Esophagus muscularis mucosa (tissue), 3 donors: ENCODE data around the gene NECTIN4.
"Not testable (repeated sequence)": the region's sequence is repeated elsewhere in the genome, so short reads cannot be mapped to it uniquely, and the experiment has no call there.

Experiments
- CTCF ChIP-seq, 3 experiments: fragments of 200-600 bp in 2 of 3; fragments of 450-650 bp in 1 of 3; sonication (generic) in 2 of 3; IDR thresholded peaks; one replicate each; pipeline ENCODE4 v1.5.1; 2017 to 2019; ENCODE audit warnings: antibody characterized with exemption in 3 of 3, mild to moderate bottlenecking in 2 of 3, moderate library complexity in 1 of 3
- EP300 ChIP-seq: sonication (generic); formaldehyde crosslinking; IDR thresholded peaks from one replicate; pipeline ENCODE4 v1.6.1; 2017; ENCODE audit warnings: antibody characterized with exemption

DNA sequence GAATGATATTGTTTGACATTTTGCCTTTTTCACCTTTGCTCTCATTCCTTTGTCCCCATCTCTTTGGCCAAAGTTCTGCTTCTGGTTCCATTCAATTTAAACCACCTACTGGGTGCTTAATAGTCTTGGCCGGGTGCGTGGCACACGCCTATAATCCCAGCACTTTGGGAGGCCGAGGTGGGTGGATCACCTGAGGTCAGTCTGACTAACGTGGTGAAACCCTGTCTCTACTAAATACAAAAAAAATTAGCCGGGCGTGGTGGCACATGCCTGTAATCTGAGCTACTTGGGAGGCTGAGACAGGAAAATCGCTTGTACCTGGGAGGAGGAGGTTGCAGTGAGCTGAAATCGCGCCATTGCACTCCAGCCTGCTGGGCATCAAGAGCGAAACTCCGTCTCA, 66.9 kb downstream of the NECTIN4 start:
- TF ChIP-seq CTCF (IDR thresholded peaks at IDR 0.05); EP300: not testable (repeated sequence)
